HEK293T (cell line): Measurements from ENCODE around the gene RANGAP1.

ENCODE experiments used
- ELF4 ChIP-seq: fragments of 450-650 bp; IDR thresholded peaks from 2 replicates; pipeline ENCODE4 v1.6.1; 2017; ENCODE audit warnings: antibody characterized with exemption
- FOXK2 ChIP-seq: fragments of 450-650 bp; IDR thresholded peaks from 2 replicates; pipeline ENCODE4 v1.6.1; 2016; ENCODE audit warnings: mild to moderate bottlenecking
- SP1 ChIP-seq: fragments of 450-650 bp; IDR thresholded peaks from 2 replicates; pipeline ENCODE4 v1.6.1; 2017
- TARDBP ChIP-seq: fragments of 450-650 bp; IDR thresholded peaks from 2 replicates; pipeline ENCODE4 v1.6.1; 2016
- ZNF384 ChIP-seq: fragments of 450-650 bp; IDR thresholded peaks from 2 replicates; pipeline ENCODE4 v1.6.1; 2016

- TF ChIP-seq FOXK2: no peak
- no peak for TF ChIP-seq ELF4
- TF ChIP-seq SP1: no peak
- no peak for TF ChIP-seq TARDBP
- TF ChIP-seq ZNF384: no peak
Measured at GRCh38 chr22:41288245-41288946, 2.4 kb upstream of the RANGAP1 start.
